Prostate gland (tissue), 2 donors: ENCODE results near the gene UIMC1. TPM values are rescaled to one million over a fixed set of nuclear protein-coding genes. Genes with fewer than 3 reads are reported as not detected.

ENCODE experiments used
- DNase-seq: peaks from one replicate; pipeline ENCODE4 v3.0.0-alpha.2; 2019; ENCODE audit warnings: low spot score
- H3K27ac ChIP-seq, 2 donors: fragments of 200-600 bp; sonication (generic); 2 replicates each; pipeline ENCODE4 v1.5.1; 2017 to 2019
- H3K27me3 ChIP-seq: fragments of 200-600 bp; sonication (generic); replicated peaks from 2 replicates; pipeline ENCODE4 v1.5.1; 2019; ENCODE audit not compliant: insufficient read depth
- H3K36me3 ChIP-seq, 2 donors: fragments of 200-600 bp; sonication (generic); 1 replicate in 1 of 2; 2 replicates in 1 of 2; pipeline versions ENCODE4 v1.5.1 to v1.8.1; 2017 to 2019
- H3K4me1 ChIP-seq: fragments of 200-600 bp; sonication (generic); replicated peaks from 2 replicates; pipeline ENCODE4 v1.5.1; 2019
- H3K4me3 ChIP-seq, 2 donors: fragments of 200-600 bp; sonication (generic); 2 replicates each; pipeline ENCODE4 v1.5.1; 2017 to 2019
- H3K9me3 ChIP-seq: fragments of 200-600 bp; sonication (generic); 2 replicates; pipeline ENCODE4 v1.5.1; 2017
- POLR2A ChIP-seq: fragments of 450-650 bp; IDR thresholded peaks from one replicate; pipeline ENCODE4 v1.6.1; 2016; ENCODE audit warnings: antibody characterized with exemption, mild to moderate bottlenecking
- POLR2AphosphoS5 ChIP-seq: sonication (generic); formaldehyde crosslinking; IDR thresholded peaks from one replicate; pipeline ENCODE4 v1.6.1; 2017; ENCODE audit warnings: antibody characterized with exemption
- WGBS: methylation state at CpG from one replicate; pipeline ENCODE4 v1.1.5; 2018; 5-methylcytosine and 5-hydroxymethylcytosine counted together
- intact Hi-C: fragments of 100-400 bp; cut with DNase I; formaldehyde crosslinking; loops from one replicate; pipeline ENCODE4 v1.14.2; 2022
- total RNA-seq, 2 donors: library from RNA; depleted of rRNA; stranded (reverse); fragments of >200 nt; gene quantifications; one replicate each; pipeline ENCODE4 v1.1.0, GENCODE V29; 2016
- TF ChIP-seq, protein P1 (sequence below), 4 experiments: fragments of 200-600 bp in 2 of 4; fragments of 450-650 bp in 2 of 4; sonication (generic) in 2 of 4; IDR thresholded peaks; 1 replicate in 3 of 4; 2 replicates in 1 of 4; pipeline ENCODE4 v1.5.1; 2016 to 2019; ENCODE audit warnings: antibody characterized with exemption in 4 of 4, mild to moderate bottlenecking in 2 of 4, moderate library complexity in 2 of 4

UIMC1 gene
- total RNA-seq, 2 donors from 2014 or later = 29.3 to 38.3 TPM

DNA sequence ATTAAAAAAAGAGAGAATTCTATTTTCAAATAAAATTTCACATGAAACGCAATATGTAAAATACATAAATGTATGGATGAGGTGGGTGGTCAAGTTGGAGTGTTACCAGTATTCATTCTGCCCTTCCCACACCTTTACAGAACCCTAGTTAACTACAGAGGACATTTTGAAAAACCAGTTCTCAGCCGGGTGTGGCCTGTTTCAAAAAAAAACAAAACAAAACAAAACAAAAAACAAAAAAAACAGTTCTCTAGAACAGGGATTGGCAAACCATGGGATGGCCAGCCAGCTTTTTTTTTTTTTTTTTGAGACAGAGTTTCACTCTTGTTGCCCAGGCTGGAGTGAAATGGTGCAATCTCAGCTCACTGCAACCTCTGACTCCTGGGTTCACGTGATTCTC lies 79.0 kb downstream of the UIMC1 start:
- DNase-seq = no peak
- Histone ChIP-seq H3K4me1 (no peaks in the 10 kb centered on the region), H3K27ac (no peak overlapping the region), H3K9me3 (no peaks in the 10 kb centered on the region), H3K36me3 (no peaks in the 10 kb centered on the region), H3K27me3 (no peaks in the 10 kb centered on the region), H3K4me3 (no peak overlapping the region)
- WGBS = 92% methylated on average over 3 of the region's 3 CpGs
- intact Hi-C loops = no loop called here
- TF ChIP-seq, protein P1, sequence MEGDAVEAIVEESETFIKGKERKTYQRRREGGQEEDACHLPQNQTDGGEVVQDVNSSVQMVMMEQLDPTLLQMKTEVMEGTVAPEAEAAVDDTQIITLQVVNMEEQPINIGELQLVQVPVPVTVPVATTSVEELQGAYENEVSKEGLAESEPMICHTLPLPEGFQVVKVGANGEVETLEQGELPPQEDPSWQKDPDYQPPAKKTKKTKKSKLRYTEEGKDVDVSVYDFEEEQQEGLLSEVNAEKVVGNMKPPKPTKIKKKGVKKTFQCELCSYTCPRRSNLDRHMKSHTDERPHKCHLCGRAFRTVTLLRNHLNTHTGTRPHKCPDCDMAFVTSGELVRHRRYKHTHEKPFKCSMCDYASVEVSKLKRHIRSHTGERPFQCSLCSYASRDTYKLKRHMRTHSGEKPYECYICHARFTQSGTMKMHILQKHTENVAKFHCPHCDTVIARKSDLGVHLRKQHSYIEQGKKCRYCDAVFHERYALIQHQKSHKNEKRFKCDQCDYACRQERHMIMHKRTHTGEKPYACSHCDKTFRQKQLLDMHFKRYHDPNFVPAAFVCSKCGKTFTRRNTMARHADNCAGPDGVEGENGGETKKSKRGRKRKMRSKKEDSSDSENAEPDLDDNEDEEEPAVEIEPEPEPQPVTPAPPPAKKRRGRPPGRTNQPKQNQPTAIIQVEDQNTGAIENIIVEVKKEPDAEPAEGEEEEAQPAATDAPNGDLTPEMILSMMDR (IDR thresholded peaks at IDR 0.05) = no peak
- TF ChIP-seq POLR2A (no peak), POLR2AphosphoS5 (no peak)

- intact Hi-C loops = no loop called here
- 65% methylated on average over 2 of the region's 2 CpGs for WGBS
Measured at GRCh38 chr5:176922817-176923216, 83.8 kb downstream of the UIMC1 start.

DNA sequence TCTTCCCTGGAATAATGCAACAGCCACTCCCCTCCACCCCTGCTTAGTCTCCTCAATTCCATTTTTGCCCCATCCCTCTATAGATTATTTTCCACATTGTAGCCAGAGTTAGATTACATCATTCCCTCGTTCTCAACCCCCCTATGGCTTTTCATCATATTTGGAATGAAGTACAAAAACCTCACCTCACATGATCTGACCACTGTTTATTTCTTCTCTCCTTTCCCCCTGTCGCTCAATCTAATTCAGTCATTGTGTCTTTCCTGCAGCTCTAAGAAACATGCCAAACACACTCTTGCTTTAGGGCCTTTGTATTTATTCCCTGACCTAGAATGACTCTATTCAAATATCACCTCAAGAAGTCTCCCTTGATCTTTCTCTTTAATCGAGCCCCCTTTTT lies 84.9 kb downstream of the UIMC1 start:
- no peak for DNase-seq
- H3K27me3 ChIP-seq = no peaks in the 10 kb centered on the region
- no peaks in the 10 kb centered on the region for H3K4me1 ChIP-seq
- H3K9me3 ChIP-seq = no peaks in the 10 kb centered on the region
- 86% methylated on average over 3 of the region's 3 CpGs for WGBS
- H3K27ac ChIP-seq = no peak overlapping the region
- intact Hi-C loops = no loop called here
- H3K36me3 ChIP-seq = no peaks in the 10 kb centered on the region
- no peak overlapping the region for H3K4me3 ChIP-seq
- TF ChIP-seq POLR2AphosphoS5 = no peak
- TF ChIP-seq, protein P1 (IDR thresholded peaks at IDR 0.05) = no peak
- TF ChIP-seq POLR2A = no peak

More at GRCh38 chr5:176922817-176923216, 83.8 kb downstream of the UIMC1 start:
- Histone ChIP-seq H3K27me3 (no peaks in the 10 kb centered on the region), H3K4me3 (no peak overlapping the region), H3K9me3 (no peaks in the 10 kb centered on the region), H3K27ac (no peak overlapping the region), H3K36me3 (no peaks in the 10 kb centered on the region), H3K4me1 (no peaks in the 10 kb centered on the region)
- no peak for TF ChIP-seq POLR2A
- TF ChIP-seq, protein P1 (IDR thresholded peaks at IDR 0.05) = no peak
- no peak for TF ChIP-seq POLR2AphosphoS5
- DNase-seq = no peak

- no peak for DNase-seq
- 90% methylated on average over 6 of the region's 6 CpGs for WGBS
- intact Hi-C loops = no loop called here
- Histone ChIP-seq H3K27me3 (no peaks in the 10 kb centered on the region), H3K4me1 (no peaks in the 10 kb centered on the region), H3K27ac (no peak overlapping the region), H3K4me3 (no peak overlapping the region), H3K9me3 (no peaks in the 10 kb centered on the region), H3K36me3 (no peaks in the 10 kb centered on the region)
- TF ChIP-seq POLR2A = no peak
- TF ChIP-seq, protein P1 (IDR thresholded peaks at IDR 0.05) = no peak
- TF ChIP-seq POLR2AphosphoS5 = no peak
Measured at GRCh38 chr5:176918613-176919012, 88.0 kb downstream of the UIMC1 start.

GRCh38 chr5:176916337-176916736 lies 90.2 kb downstream of the UIMC1 start:
- TF ChIP-seq POLR2A = no peak
- TF ChIP-seq, protein P1 (IDR thresholded peaks at IDR 0.05) = no peak
- Histone ChIP-seq H3K27ac (no peak overlapping the region), H3K9me3 (no peaks in the 10 kb centered on the region), H3K4me3 (no peak overlapping the region), H3K4me1 (no peaks in the 10 kb centered on the region), H3K27me3 (no peaks in the 10 kb centered on the region), H3K36me3 (no peaks in the 10 kb centered on the region)
- no peak for DNase-seq
- intact Hi-C loops = no loop called here
